ENCODE data around the gene RXRA. TPM values are rescaled to one million over a fixed set of nuclear protein-coding genes. Genes with fewer than 3 reads are reported as not detected.

Gene RXRA
- total RNA-seq, 1 experiment from 2014 or later, result 29.9 TPM

GRCh38 chr9:134393582-134394280 lies 67.5 kb downstream of the RXRA start:
- no peak overlapping the region for H4K8ac ChIP-seq (replicated peaks; ENCODE audit: insufficient read length, low read depth, low read length)
- H4K91ac ChIP-seq (ENCODE audit: insufficient read length, low read depth, low read length), result no peak overlapping the region
- Mint-ChIP-seq H3K27me3 (ENCODE audit: low read depth) (no peaks in the 10 kb centered on the region), H3K4me1 (peaks cover 3% of the 10 kb centered on the region in 2 experiments; a peak in 3 of 4 replicates), H3K36me3 (ENCODE audit: insufficient read depth in 1 of 3, low read depth in 3 of 3) (peaks cover under 1 to 4% (median 4%) of the 10 kb centered on the region in 3 experiments; a peak in 4 of 7 replicates), H3K9me3 (peaks cover 0 to 3% of the 10 kb centered on the region in 2 experiments; a peak in 2 of 5 replicates), H3K27ac (peak overlapping the region in 1 of 3 experiments; percentile 74; a peak in 1 of 7 replicates), H3K4me3 (no peak overlapping the region)
- no peak overlapping the region for H3K9ac ChIP-seq (ENCODE audit: extremely low read depth, insufficient read length, low read length)
- no peaks in the 10 kb centered on the region for H4K20me1 ChIP-seq (ENCODE audit: control insufficient read depth, insufficient read depth, insufficient read length)
- peaks cover 4% of the 10 kb centered on the region; the same call in 1 of the 2 replicates for H3K79me2 ChIP-seq (ENCODE audit: insufficient read depth, low read length)
- H4K5ac ChIP-seq (ENCODE audit: insufficient read length, low read depth, low read length), result no peak overlapping the region
- H2BK5ac ChIP-seq (ENCODE audit: insufficient read length, low read length), result no peak overlapping the region
- H3K4me2 ChIP-seq (ENCODE audit: insufficient read depth, insufficient read length, low read length), result no peak overlapping the region
- no peak overlapping the region for H2AFZ ChIP-seq (ENCODE audit: low read length)
- H3K4ac ChIP-seq (ENCODE audit: low read depth, low read length), result no peak overlapping the region
- H3K14ac ChIP-seq (ENCODE audit: insufficient read depth, low read length), result no peak overlapping the region
- H3K4me1 ChIP-seq (ENCODE audit: insufficient read depth, low read length), result no peaks in the 10 kb centered on the region
- H3K23ac ChIP-seq (ENCODE audit: insufficient read length, low read depth, low read length), result no peak overlapping the region
- no peak for DNase-seq
- H3T11ph ChIP-seq (ENCODE audit: low read length), result no peak overlapping the region
- H3K9me3 ChIP-seq (ENCODE audit: control insufficient read depth, low read depth, low read length), result no peaks in the 10 kb centered on the region
- H2BK12ac ChIP-seq (ENCODE audit: insufficient read length, low read depth, low read length), result no peak overlapping the region
- TF ChIP-seq CTCF (conservative IDR thresholded peaks at IDR 0.05), result no peak
- no peaks in the 10 kb centered on the region for H3K23me2 ChIP-seq (ENCODE audit: insufficient read length, low read depth, low read length, poor library complexity, severe bottlenecking)
- H3K27ac ChIP-seq (ENCODE audit: insufficient read length, low read depth, low read length), result no peak overlapping the region
- H2BK120ac ChIP-seq (ENCODE audit: low read depth, low read length, poor library complexity, severe bottlenecking), result no peak overlapping the region
- H3K79me1 ChIP-seq (ENCODE audit: insufficient read depth, low read depth, low read length, poor library complexity, severe bottlenecking), result no peaks in the 10 kb centered on the region
- H2BK20ac ChIP-seq (ENCODE audit: low read depth, low read length, poor library complexity, severe bottlenecking), result no peak overlapping the region
- no peak overlapping the region for H2BK15ac ChIP-seq (ENCODE audit: low read depth, low read length)
- no peak overlapping the region for H3K56ac ChIP-seq (ENCODE audit: insufficient read length, low read depth, low read length)
- H3K27me3 ChIP-seq (ENCODE audit: insufficient read depth, low read length), result no peaks in the 10 kb centered on the region
- no peak overlapping the region for H2AK5ac ChIP-seq (ENCODE audit: insufficient read length, low read length)
- WGBS (ENCODE audit: extremely low coverage, insufficient read length, low lambda C conversion rate), result no CpG with 5 or more reads among the region's 7 CpGs
- H3K18ac ChIP-seq (ENCODE audit: insufficient read length, low read depth, low read length), result no peak overlapping the region
